GM10266 (cell line): ENCODE measurements around the gene BEND3.
A peak's percentile ranks its signal among the peaks of the same experiment; 100 is the strongest.

Experiments
- DNase-seq: peaks from one replicate; pipeline ENCODE4 v3.0.0; 2012; ENCODE audit errors: extremely low spot score
- CTCF ChIP-seq: IDR thresholded peaks from 2 replicates; pipeline ENCODE4 v1.5.1; 2012; ENCODE audit warnings: mild to moderate bottlenecking, low read depth; ENCODE audit not compliant: control insufficient read depth, insufficient read depth; ENCODE audit errors: missing control alignments

The BEND3 gene

GRCh38 chr6:107080036-107080435, 35.3 kb downstream of the BEND3 start:
- DNase-seq: no peak
- TF ChIP-seq CTCF: peak; percentile 31

- DNase-seq: no peak
- TF ChIP-seq CTCF: no peak
These were observed 35.9 kb downstream of the BEND3 start for GRCh38 chr6:107079429-107079828.

GRCh38 chr6:107077710-107078109, 37.6 kb downstream of the BEND3 start:
- no peak for TF ChIP-seq CTCF
- DNase-seq: no peak

GRCh38 chr6:107075951-107076381, 39.3 kb downstream of the BEND3 start:
- DNase-seq: peak; percentile 49
- peak; percentile 48 for TF ChIP-seq CTCF

GRCh38 chr6:107070686-107071085, 44.6 kb downstream of the BEND3 start:
- TF ChIP-seq CTCF: no peak
- no peak for DNase-seq

- no peak for DNase-seq
- no peak for TF ChIP-seq CTCF
These were observed 45.4 kb downstream of the BEND3 start for GRCh38 chr6:107069631-107070548.

- TF ChIP-seq CTCF: no peak
- DNase-seq: no peak
These were observed 46.4 kb downstream of the BEND3 start for GRCh38 chr6:107068691-107069630.
